Liver (tissue), 3 donors: Measurements from ENCODE around the gene TTC39C.

ENCODE experiments used
- CTCF ChIP-seq: fragments of 150-350 bp; IDR thresholded peaks from 2 replicates; pipeline ENCODE4 v1.5.1; 2017; ENCODE audit warnings: improper control_type of control experiment, low read depth, low read length; ENCODE audit not compliant: missing input control
- JUND ChIP-seq, 2 donors: IDR thresholded peaks; 2 replicates each; pipeline ENCODE4 v1.6.1; 2016; ENCODE audit warnings: antibody characterized with exemption in 2 of 2
- REST ChIP-seq: IDR thresholded peaks from 2 replicates; pipeline ENCODE4 v1.6.1; 2016; ENCODE audit warnings: antibody characterized with exemption, mild to moderate bottlenecking
- SP1 ChIP-seq: IDR thresholded peaks from 2 replicates; pipeline ENCODE4 v1.6.1; 2018; ENCODE audit warnings: antibody characterized with exemption, mild to moderate bottlenecking
- donor health status: healthy.
- donor health status: healthy.

DNA sequence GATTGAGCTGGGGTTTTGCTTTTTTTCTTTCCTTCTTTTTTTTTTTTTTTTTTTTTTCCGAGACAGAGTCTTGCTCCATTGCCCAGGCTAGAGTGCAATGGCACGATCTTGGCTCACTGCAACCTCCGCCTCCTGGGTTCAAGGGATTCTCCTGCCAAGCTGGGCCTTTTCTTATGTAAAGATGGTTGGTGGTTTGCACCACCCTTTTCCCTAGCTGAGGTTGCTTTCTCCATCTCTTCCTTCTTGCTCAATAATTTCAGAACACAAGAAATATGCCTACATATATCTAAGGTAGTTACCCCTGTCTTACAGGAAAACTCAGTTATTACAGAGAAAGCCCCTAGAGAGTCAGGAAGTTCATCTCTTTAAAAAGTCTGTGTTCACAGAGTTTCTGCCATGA is 7.0 kb downstream of the TTC39C start:
- TF ChIP-seq SP1 (no peak), CTCF (no peak), JUND (IDR thresholded peaks at IDR 0.05) (no peak), REST (no peak)
